ENCODE results near the gene GLB1L.

GLB1L gene

DNA sequence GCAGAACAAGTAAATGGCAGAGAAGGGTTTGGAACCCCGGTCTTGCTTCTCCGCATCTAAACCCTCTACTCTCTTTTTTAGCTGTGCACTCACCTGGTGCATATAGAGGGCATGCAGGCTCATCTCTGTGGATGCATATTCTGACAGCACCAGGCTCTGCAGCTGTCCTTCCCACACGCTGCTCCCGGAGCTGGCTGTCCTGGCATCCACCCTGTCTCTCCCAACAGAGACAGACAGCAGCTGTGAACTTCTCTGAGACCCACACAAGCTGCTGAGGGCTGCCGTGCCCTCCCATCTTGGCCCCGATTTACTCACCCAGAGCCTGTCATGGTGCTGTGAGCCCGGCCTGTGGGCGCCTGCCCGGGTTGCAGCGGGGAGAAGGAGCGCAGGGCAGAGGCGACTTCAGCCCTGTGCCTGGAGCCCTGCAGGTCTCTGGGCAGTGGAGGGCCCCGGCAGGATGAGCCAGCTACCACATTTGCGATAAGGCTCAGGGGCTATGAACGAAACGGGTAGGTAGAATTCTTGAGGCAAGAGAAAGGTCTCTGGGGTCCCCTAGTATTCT lies 23.2 kb downstream of the GLB1L start:
- DNase-seq (ENCODE audit: low spot score) = no peak

DNA sequence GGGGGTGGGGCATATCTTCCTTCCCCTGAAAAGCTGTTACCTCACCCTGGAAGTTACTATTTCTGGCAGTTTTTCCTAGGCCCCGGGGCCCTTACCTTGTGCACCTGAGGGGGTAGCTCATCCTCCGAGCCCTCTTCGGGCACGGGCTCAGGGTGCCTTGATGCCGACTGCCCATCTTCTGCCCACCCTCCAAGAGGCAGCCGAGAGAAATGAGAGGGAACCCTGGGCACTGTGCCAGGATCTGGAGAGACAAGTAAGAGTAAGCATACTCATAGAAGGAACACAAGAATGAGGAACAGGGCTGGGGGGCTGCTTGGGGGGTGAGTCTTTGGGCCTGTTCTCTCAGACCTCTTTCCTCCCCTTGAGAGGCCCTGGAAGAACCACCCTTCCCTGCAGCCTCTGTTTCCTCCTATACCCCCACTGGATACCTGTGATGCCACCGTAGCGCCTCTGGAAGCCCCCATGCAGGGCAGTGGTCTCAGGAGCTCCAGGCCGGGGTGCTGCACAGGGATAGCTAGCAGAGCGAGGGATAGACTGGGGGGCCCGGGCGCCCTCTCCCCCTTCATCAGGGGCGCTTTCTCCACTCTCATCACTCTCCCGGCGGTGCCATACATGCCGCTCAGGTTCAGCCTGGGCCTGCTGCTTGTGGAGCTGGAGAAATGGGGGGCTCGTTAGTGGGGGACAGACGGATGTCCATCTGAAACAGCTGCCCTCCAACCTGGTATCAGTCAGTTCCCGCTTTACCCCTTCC lies 24.4 kb downstream of the GLB1L start:
- DNase-seq (ENCODE audit: low spot score) = no peak

DNA sequence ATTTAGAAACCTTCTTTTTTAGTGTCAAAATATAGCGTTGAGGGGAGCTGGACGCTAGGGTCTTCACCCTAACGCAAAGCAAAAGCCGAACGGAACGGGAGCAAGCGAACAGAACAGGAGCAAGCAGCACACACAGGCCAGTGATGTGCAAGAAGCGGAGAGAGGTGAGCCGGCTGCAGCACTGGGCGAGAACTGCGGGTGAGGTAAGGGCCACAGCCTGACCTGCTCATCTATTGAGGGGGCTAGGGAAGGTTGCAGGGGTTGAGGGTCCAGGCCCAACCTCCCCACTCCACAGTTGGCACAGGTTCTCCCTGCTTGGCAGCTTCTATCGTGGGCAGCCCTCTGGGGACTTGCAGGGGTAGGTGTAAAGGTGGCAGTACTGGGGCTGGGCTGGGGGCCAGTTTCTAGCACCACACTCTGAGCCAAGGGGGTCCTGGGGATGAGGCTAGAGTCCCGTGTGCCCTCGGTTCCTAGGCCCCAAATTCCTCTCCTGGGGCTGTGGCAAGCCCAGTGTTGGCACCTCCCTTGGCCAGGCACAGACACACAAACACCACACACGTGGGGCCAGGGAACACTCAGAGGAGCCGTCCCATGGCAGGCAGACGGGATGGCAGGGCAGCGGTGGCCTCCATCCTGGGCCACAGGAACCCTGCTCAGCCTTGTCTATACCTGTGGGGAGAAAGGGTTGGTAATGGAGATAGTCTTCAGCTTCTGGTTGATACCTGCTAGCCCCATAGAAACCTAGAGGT lies 25.3 kb downstream of the GLB1L start:
- DNase-seq (ENCODE audit: low spot score) = no peak

DNA sequence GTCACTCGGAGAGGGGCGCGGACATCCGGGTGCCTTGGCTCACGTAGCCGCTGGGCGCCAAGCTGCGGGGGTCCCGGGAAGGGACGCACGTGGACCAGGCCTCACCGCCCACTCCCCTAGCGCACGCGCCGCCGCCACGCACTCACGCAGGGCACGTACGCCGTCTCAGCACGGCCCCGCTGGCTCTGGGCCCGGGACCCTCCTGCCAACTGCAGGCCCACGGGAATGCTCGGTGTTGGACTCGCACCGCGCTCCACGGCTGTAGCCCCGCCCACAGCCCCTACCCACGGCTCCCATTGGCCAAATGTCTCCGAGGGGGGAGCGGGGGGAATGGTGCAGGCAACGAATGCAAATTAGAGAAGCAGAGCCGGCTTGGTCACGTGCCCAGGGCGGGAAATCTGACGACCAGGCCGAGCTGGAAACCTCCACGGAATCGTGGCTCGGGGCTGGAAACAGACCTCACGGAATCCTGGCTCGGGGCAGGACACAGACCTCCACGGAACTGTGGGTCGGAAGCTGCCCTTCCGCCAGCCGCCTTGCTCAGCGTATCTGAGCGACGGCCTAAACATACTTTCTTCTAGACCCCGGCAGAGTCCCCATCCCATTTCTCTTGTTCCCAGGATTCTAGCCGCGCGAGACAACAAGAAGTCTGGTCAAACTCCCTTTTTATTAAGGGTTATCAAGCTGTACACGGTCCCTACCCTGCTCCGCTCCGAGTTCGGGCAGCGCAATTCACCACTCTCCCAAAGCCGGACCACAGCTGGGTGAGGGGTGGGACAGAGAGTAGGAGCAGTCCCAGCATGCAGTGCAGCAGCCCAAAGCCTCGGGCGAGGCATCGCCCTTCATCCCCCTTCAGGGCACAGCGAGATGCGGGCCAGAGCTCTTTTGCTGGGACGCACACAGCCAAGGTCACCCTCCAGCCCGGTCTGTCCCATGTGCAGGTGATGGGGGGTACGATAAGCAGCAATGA lies 26.2 kb downstream of the GLB1L start, which contains the start of gene ABCB6:
ABCB6 (minus strand) TSS at position 227 of the 970 bp plus-strand sequence. CDS start 285 bp downstream, outside the sequence.
- peak; percentile 95 for DNase-seq (ENCODE audit: low spot score)

DNA sequence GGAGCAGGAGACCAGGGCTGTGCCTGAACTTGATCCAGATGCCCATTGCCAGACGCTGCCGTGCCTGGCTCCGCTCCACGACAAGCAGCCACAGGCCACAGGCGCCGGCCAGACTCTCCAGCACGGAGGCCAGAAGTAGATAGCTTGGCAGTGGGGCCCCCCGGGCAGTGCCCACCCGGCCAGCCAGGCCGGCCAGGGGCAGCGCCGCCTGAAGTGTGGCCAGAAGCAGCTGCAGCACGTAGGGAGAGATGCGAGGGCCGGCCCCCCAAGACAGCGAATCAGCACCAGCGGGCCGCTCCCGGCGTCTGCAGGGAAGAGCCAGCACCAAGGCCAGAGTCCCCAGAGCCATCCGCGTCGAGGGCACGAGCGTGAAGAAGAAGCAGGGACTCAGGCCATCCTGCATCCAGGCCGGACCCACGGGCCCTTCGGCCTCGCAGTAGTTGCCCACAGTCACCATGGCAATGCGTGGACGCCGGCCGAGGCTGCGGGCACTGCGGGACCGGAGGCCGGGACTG lies 27.0 kb downstream of the GLB1L start:
- DNase-seq (ENCODE audit: low spot score) = peak; percentile 84

DNA sequence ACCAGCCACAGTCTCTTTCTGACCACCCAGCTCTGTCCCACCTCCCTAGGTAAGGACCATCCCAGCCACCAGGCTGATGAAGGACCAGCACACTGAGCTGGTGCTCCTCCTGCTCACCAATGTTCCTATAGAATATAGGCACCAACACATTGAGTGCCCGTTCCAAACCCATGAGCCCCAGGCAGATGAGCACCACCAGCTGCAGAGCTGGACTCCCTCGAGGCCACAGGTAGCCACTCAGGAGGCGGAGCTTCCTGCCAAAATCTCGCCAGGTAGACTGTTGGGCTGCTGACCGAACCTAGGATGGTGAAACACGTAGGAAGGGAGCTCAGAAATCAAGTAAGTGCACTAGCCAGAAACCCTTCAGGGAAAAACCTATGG lies 28.7 kb downstream of the GLB1L start:
- DNase-seq (ENCODE audit: low spot score) = no peak

DNA sequence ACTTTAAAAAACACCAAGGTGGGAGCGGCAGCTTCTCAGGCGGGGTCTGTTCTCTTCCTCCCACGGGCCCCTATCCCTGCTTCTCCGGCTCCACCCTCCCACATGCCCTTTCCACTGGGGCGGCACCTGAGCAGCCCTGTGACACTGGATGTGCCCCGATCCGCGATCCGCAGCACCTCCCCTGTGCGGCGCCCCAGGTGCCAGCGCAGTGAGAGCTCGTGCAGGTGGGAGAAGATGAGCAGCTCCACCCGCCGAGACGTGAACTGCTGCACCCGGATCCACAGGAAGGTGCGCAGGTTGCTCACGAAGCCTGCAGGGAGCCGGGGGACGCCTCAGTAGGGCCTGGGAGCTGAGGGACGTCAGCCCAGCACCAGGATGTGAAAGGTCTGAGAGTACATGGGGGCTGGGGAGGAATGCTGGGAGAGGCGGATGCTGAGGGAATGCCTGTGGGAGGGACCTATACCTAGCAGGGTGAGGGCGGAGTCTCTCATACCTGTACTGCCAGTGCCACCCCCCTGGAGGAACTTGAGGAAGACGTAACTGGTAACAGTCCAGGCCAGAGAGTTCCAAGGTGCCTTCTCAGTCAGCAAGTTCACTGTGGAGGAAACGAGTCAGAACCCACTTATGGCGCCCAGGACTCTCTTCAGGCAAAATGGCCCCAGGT lies 29.2 kb downstream of the GLB1L start:
- no peak for DNase-seq (ENCODE audit: low spot score)

DNA sequence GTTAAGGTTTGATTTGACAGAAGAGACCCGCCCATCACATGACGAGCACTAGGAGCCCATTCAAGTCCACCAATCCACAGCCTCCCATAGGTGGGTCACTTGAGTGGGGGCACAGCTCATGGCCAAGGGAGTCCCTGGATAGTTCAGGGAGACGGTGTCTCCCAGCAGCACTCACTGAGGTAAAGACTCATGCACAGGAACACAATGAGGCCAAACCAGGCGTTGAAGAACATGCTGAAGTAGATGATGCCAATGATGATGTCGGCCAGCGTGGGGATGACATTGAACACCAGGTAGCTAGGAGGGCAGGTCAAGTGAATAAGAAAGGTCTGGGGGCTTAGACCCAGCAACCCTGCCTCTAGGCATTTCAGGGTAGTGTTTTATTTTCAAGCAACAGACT lies 30.5 kb downstream of the GLB1L start:
- DNase-seq (ENCODE audit: low spot score) = no peak

DNA sequence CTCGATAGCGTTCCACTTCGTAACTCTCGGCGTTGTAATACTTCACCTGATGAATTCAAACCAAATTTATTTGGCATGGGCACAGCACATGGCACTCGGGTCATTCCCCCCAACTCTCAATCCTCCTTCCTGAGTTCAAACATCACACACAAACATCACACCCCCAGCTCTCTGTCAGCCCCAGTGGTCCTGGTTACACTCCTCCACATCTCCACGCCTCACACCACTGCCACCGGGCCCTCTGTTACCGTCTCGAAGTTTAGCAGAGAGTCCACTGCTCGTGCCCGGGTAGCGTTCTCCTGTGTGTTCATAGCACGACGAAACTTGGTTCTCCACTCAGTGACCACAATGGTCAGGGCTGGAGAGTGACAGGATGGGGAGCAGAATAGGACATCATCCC lies 31.1 kb downstream of the GLB1L start:
- no peak for DNase-seq (ENCODE audit: low spot score)

DNA sequence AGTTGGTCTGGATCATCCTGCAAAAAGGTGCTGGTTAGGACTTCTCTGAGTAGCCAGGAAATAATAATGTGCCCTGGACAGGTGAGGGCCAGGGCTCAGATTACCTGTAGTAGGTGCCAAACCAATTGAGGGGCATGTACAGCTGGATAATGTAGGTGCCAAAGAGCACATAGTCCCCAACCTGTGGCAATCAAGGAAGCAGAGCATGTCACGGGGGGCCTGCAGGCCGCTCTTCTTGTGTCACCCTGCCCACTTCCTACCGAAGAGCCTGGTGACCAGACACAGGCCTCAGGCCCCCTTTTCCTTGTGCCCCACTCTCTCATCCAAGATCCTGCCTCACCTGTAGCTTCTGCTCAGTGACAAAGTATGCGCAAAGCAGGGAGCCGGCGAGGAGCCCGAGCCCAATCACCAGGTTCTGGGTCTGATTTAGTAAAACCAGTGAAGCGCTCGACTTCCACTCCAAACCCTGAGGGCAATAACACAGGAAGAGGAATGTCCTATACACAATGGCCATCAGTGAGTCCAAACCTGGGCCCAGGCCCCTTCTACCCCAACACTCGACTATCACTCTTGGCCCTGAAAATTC lies 31.7 kb downstream of the GLB1L start:
- no peak for DNase-seq (ENCODE audit: low spot score)

DNA sequence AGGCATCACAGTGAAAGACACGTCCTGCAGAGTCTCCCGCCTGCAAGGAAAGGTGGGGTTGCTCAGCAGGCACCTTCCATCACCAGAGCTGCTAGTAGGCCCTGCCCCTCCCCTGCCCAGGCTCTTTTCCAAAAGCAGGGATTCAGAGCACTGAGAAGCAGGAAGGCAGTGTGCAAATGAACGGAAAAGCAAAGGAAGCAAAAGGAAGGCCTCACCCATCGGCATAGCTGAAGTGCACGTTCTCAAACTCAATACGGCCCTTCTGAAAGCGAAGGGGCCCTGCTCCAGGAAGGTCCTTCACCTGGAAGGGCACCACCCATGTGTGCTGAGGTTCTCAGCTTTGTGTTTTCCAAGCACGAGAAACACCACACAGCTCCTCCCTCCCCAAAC lies 32.2 kb downstream of the GLB1L start:
- DNase-seq (ENCODE audit: low spot score) = no peak

DNA sequence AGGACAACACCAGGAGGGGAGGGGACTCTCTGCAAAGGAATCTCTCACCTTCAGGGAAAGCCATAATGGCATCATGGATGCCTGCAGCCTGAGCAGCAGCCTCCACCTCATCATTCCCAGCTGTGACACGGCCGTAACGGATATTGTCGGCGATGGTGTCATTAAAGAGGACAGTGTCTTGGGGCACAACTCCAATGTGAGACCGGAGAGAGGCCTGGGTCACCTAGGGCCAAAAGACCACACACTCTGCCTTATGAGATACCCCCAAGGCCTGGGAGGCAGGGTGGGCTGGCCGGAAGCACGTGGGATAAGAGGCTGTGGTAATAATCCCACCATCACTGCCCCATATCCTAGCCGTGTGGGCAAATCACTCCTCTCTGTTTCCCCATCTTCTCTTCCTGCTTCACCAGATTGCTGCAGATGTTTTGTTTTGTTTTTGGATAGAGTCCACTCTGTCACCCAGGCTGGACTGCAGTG lies 34.3 kb downstream of the GLB1L start:
- no peak for DNase-seq (ENCODE audit: low spot score)

DNA sequence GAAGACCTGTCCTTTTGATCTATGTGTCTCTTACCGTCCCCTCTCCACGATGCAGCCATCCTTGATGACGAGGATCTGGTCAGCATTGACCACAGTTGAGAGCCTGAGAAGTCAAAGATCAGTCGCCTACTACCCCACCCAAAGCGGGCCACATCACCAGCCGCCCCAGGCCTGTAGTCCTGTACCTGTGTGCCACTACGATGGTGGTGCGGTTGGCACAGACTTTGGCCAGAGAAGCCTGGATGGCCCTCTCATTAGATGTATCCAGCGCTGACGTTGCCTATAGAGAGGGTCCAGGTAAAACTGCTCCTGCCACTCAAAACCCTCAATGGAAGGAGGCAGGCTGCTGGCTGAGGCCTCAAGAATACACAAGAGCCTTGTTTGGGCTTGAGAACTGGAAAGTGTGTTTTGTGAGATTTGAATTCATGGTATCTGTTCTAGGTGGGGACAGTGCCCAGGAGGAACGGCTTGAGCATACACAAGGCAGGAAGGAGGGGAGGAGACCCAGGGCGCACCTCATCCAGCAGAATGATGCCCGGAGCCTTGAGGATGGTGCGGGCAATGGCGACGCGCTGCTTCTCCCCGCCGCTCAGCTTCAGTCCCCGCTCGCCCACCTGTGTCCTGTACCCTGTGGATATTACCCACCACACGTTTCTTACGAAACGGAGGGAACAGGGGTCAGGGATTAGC lies 34.9 kb downstream of the GLB1L start:
- DNase-seq (ENCODE audit: low spot score) = no peak

DNA sequence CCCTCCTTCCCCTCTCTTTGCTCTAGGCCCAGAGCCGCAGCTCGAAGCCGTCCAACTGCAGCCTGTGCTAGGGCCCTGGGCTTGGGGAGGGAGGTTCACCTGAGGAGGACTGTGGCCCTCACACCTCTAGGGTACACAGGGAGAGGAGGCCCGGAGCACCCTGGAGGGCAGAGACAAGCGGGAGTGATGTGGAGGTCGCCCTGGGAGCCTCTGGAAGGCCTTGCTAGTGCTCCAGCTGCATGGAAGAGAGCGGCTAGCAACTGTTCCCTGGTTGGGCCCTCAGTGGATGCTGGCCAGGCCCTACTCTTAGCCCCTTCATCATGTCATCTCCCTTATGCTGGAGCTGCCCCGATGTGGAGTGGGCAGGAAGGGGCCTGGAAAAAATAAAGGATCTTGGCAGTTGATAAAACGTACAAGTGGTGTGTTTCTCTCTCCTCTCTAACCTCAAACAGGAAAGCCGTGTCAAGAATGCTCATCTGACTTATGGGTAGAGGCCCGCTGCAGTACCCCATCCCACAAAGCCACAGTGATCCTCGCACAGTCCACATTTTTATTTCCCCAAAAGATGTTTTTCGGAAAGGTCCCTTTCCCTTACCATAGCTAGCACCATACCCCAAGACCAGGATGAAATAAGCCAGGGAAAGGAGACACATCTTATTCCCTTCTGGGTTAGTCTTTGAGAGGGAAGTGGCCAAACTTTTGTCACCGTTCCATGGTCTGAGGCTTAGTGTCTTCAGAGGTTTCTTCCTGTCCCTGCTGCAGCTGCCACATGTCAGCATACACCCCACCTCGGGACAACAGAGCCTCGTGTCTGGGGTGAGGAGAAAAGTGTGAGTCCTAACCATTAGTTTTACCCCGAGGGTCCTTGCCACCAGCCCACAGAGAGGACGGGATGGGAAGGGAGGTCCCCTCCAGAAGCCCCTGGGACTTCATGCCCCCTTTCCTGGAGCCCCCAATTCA lies 35.7 kb downstream of the GLB1L start:
- DNase-seq (ENCODE audit: low spot score) = no peak

DNA sequence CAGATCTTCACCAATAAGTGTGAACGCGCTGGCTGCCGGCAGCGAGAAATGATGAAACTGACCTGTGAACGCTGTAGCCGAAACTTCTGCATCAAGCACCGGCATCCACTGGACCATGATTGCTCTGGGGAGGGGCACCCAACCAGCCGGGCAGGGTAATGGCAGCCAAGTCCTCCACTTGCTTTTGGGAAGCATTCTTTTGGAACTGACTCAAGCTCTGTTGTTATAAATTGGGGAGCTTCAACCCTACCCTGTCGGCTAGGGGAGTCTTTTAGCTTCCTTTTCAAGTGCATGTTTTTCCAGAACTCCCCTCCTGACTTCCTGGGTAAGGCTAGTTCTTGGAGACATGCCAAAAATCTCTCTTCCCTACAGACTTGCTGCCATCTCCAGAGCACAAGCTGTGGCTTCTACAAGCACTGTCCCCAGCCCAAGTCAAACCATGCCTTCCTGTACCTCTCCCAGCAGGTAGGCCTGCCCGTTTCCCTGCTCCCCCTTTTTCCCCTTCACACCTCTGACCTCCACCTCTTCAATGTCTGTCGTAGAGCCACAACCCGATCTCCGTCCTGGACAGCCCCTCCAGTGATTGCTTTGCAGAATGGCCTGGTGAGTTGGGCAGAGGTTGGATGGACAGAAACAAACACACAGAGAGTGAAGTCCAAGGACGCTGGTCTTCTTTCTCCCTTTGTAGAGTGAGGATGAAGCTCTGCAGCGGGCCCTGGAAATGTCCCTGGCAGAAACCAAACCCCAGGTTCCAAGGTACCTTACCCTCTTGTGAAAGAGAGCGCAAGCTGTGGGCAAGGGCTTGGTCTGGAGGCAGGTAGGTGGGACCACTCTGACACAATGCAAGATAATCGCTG lies 37.1 kb downstream of the GLB1L start:
- DNase-seq (ENCODE audit: low spot score) = no peak

DNA sequence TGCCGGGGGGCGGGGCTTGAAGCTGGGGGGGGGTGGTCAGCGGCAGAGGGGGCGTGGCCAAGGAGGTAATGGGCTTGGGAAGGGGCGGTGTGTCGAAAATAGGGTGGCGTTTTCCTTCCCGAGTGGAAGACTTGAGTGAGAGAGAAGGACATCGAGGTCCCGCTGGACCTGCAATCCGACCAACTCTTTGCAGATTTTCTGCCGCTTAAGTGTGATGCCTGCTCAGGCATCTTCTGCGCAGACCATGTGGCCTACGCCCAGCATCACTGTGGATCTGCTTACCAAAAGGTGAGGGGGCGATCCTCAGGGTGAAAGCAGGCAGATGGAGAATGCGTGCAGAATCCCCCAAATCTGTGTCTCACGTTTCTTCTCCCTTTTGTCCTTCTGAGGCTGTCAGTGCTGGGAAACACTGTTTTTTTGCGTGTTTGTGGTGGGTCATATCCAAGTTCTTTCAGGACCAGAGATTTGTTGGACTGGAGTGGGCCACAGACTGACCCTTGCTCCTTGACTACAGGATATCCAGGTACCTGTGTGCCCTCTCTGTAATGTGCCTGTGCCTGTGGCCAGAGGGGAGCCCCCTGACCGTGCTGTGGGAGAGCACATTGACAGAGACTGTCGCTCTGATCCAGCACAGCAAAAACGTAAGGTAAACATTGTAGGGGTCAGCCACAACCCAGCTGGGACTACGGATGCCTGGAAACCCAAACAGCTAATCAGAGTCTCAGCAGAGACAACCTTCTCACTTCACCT lies 37.9 kb downstream of the GLB1L start:
- no peak for DNase-seq (ENCODE audit: low spot score)

All from ecto neural progenitor cell (in vitro differentiated cells).